ENCODE measurements around the gene SLC9A3.

SLC9A3 gene

DNA sequence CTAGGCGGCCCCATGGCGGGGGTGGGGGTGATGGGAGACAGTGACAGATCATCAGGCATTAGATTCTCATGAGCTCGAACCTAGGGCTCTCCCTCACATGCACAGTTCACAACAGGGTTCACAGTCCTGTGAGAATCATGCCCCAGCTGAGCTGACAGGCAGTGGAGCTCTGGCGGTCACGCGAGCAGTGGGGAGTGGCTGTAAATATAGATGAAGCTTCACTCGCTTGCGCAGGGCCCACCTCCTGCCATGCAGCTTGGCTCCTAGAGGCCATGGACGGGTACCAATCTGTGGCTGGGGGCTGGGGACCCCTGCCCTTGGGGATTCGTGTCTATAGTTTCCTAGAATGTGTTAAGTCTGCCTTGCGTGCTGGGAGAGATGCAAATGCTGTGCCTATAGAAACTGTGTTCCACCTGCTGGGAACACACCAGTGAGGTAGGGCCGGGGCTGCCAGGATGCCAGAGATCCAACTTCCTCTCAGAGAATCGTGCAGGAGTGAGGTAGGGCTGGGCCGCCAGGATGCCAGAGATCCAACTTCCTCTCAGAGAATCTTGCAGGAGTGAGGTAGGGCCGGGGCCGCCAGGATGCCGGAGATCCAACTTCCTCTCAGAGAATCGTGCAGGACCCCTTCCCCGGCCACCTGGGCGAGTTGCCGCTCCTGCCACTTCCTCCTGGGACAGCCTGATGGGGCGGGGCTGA lies 95.3 kb downstream of the SLC9A3 start:
- DNase-seq (ENCODE audit: low spot score): no peak

- no peak for DNase-seq (ENCODE audit: low spot score)
Measured at GRCh38 chr5:428219-428618, 96.0 kb downstream of the SLC9A3 start.

DNA sequence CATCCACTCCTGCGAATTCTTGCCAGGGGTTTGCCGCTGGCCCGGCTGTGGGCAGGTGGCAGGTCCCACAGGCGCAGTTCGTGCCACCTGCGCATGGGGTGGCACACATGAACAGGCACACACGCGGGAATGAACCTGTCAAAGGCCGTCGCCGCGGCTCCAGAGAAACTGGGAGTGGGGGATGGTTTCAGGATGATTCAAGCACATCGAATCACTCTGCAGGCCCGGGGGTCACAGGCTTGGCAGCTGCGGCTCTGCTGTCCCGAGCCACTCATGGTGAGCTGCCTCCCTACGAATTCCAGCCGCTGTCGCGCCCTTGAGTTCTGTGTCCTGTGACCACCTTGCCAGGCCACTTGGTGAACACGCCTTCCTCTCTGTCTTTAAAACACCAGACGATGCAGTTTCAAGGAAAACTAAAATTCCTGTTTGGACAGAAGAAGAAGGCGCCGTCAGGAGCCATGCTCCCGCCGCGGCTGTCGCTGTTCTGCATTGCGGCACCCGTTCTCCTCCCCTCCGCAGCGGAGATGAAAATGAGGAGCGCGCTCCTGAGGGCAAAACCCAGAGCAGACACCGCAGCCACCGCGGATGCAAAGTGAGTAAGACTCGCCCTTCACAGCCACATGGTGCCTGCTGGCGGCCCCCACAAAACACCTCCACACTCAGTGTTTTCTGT lies 96.7 kb downstream of the SLC9A3 start:
- no peak for DNase-seq (ENCODE audit: low spot score)

GRCh38 chr5:426392-426976 lies 97.8 kb downstream of the SLC9A3 start:
- no peak for DNase-seq (ENCODE audit: low spot score)

DNA sequence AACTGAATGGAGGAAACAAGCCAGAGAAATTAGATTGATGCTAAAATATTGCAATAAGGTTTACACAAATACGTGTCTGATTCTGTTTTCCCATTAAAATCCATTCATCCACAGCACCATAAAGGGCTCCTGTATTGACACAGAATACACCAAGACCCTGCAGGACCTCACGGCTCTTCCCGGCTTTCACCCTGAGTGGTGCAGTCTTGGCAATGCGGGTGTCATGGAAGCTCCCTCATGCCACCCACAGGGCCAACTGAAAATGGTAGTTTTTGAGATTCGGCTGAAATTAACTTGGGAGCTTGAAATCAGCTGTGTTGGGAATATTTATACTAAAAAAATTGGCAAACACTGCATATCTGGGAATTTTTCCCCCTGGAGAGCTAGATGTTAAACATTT lies 98.5 kb downstream of the SLC9A3 start:
- DNase-seq (ENCODE audit: low spot score): no peak

- DNase-seq (ENCODE audit: low spot score): no peak
Measured at GRCh38 chr5:424301-425110, 99.7 kb downstream of the SLC9A3 start.

DNA sequence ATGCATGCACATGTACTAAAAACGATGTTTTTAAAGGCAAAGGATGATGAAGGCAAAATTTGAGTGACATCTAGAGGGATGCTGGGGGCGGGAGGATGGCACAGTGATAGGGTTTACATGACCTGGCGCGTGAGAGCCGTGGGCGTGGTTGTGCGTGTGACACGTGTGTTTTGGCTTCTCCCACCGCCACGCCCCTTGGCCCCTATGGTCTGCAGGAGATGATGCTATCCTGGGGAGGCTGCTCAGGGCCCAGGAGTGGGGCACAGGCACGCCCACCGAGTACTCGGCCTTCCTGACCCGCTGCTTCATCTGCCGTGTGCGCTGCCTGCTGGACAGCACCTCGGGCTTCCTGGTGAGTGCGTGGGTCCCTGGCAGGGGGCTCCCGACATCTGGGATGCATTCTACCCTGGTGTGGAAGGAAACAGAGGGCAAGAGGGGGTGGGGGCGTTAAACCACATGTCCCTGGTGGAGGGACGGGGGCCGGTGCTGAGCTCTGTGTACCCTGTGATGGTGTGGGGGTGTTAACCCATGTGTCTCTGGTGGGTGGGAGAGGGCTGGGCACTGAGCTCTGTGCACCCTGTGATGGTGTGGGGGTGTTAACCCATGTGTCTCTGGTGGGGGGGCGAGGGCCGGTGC lies 100.5 kb downstream of the SLC9A3 start:
- no peak for DNase-seq (ENCODE audit: low spot score)

- DNase-seq (ENCODE audit: low spot score): no peak
Measured at GRCh38 chr5:423233-423565, 101.0 kb downstream of the SLC9A3 start.

DNA sequence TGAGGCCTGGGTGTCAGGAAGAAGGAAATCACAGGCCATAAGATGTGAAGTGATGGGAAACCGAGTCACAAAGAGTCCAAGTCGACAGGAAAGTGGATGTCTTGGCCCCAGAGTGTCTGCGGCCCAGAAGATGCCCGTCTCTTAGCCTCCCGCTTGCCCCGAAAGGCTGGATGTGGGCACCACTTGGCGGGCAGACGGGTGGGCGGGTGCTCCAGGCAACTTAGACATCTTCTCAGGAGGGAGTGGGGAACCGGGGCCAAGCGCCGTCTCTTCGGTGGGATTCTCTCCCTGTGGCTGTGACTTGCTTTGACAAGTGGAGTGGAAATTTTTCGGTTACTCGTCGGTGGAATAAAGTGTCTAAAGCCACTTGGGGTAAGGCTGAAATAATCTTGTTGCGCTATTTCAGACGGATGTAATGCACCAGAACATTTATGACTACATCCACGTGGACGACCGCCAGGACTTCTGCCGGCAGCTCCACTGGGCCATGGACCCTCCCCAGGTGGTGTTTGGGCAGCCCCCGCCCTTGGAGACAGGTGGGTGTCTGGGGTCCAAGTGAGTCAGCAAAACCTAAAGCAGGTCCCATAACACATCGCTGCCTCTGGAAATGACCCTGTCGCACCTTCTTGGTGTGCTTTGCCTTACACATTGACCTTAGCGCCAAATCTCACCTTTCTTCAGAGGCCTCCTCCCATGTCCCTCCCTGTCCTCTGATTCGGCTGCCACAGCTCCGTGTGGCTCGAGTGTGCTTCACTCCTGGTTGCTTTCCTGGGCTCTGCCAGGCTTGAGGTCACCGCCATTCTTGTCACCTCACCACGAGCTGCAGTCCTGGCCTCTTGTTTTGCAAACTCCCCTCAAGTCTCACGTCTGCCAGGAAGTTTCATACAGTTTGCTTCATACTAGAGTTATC lies 101.7 kb downstream of the SLC9A3 start:
- no peak for DNase-seq (ENCODE audit: low spot score)

DNA sequence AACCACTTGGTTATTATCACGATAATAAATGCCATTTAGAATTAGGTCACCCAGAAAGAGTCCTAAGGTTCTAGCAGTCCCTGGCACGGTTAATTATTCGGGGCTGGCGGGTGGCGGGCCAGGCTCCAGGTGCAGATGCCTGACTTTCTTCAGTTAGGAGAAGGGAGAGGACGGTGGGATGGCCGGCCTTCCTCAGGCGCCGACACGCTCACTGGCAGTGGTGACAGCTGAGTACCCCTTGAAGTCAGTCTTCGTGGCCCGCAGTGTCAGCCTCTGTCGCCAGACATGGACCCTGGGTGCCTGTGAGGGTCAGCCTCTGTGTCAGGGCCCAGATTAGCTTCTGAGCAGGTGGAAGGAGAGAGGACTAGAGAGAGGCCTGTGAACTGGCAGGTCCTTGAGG lies 102.3 kb downstream of the SLC9A3 start:
- no peak for DNase-seq (ENCODE audit: low spot score)

DNA sequence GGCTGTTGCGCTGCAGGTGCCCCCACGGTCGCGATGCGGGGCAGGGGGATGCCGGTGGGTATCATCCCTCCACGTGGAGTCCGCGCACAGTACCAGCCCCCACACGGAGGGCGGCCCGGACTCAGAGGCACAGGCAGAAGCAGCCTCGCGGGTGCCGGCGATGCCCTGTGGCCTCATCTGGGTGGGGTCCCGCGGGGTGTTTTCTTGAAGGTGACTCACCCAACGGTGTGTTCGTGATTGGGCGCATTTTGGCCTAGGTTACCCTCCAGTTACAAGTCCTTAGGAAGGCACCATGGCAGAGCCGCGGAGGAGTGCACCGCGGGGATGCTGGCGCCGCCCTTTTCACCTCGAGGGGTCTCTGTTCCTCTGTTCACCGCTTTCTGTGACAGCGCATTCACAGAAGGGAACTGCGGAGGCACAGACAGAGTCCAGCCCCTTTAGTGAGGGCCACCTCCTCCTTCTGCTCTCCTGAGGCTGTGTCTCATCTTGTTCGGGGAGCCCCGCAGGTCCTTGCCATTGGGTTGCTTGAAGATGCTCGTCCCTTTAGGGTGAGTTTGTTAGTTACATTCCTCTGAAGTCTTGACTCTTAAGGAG lies 102.9 kb downstream of the SLC9A3 start:
- no peak for DNase-seq (ENCODE audit: low spot score)

DNA sequence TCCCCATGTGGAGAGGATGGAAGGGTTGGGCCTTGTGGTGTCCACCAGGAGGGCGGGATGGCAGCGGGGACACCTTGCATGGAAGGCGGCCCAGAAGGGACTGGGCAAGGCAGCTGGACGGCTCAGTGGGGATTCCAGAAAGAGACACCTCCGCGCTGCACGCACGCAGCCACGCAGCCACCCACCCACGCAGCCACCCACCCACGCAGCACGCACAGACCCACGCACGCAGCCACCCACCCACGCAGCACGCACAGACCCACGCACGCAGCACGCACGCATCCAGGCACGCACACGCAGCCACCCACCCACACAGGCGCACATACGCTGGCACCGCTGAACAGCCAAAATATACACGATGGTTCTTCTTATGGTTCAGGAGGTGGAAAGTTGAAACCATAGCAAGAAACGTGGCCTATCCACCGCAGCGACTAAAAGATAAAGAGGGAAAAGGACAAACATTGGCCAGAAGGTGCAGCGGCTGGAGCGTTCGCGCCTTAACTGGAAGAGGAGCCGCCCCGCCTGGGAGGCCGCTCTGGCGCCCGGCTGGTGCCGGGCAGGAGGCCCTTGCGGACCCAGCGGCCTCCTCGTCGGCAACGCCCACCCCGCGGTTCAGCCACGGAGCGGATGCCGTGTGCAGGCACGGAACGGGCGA lies 103.5 kb downstream of the SLC9A3 start:
- DNase-seq (ENCODE audit: low spot score): no peak

Data from NAMALWA (cell line).